HG02571 (cell line): Measurements from ENCODE around the gene DRD3.

Experiments
- ATAC-seq: cut with Tn5 transposase; IDR thresholded peaks from one replicate; pipeline ENCODE4 v1.9.1; 2021; ENCODE audit warnings: mild to moderate bottlenecking, moderate library complexity; ENCODE audit not compliant: unreplicated experiment

DRD3 gene

DNA sequence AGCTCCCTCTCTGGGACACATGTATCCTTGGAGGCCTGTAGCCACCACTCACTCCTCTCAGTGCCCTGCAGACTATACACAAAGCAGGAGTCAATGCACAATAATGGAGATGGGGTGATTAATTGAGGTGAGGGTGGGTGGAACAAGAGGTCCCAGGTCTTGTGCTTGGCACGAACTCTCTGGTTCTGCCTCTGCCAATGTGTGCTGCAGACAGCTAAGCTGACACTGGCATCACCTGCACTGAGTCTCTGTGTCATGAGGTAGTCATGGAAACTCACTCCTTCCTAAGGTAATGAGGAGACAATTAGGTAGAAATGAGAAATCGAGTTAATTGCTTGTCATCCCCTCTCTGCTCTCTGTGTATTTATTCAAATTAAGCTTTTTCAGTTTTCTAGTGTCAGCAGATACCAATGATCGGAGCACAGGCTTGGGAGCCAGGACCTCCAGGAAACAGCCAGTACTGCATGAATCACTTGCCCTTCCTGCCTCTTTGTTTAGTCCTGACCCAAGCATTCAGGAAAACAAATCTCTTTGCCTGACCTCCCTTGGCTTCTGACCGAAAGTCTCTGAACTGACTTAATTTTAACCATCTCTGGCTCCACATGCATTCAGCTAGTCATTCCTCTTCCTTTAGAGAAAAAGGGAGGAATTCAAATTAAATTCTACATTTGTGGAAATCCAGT is 56.7 kb downstream of the DRD3 start:
- ATAC-seq = no peak

DNA sequence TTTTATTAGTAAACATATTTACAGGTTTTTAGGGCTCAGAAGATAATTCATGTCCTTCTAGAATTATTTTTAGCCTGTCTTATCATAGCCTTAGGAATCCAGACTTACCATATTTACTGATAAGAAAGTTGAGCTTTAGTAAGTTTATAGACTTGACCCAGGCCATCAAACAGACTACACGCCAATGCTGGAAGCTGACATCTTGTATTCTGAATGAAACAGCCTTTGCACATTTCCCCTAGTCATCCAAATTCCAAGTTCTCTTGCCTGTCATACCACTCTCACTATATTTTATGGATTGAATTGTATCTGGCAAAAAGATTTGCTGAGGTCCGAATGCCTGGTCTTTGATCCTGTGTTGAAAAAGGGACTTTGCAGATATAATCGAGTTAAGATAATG is 58.6 kb downstream of the DRD3 start:
- ATAC-seq = no peak

DNA sequence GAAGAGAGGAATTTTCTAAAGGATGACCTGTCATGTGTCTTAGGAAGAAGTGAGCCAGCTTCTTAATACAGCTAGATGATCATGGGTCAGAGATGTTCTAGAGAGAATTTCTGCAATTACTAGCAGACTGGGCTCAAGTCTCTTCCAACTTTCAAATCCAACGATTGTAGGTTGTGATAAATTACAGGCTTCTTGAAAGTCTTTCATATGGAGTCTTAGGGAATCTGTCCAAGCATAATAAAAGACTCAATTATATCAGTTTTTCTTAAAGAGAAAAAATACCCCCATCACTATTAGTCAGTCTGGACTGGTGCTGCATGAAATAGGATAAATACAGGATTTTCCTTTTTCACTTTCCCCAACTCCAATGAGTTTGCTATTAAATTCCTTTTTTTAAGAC is 59.1 kb downstream of the DRD3 start:
- ATAC-seq = no peak

DNA sequence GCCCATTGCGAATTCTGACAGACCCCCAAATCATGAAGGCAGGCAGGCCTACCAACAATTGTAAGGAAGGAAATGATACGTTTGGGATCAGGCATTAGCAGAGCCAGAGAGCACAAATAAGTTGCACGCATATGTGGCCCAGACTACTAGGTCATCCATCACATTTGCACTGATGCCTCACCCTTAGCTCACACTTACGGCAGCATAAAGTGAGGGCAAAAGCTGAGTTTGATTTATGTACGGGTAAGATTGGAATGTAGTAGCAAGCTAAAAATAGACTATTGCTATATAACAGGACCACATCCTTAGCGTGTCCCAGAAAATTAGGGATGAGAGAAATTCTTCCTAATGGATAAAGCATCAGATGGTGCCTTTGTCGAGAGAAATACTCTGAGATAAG is 63.7 kb downstream of the DRD3 start:
- no peak for ATAC-seq

DNA sequence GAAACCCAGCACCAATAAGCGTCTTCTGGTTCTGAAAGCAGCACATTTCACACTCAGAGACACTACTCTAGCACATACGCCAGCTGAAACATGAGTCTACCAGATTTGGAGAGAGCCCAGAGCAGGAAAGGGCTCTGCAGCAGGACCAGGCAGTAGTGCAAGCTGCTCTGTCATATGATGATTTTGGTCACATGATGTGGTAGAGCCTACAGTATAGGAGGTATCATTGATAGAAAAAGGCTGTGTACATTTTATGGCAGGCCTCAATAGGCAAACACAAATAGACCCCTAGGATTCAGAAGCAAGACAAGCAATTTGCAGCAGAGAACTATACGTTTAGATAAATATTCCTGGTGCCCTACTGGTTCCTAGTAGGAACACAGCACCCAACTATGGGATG is 64.1 kb downstream of the DRD3 start:
- ATAC-seq = no peak

DNA sequence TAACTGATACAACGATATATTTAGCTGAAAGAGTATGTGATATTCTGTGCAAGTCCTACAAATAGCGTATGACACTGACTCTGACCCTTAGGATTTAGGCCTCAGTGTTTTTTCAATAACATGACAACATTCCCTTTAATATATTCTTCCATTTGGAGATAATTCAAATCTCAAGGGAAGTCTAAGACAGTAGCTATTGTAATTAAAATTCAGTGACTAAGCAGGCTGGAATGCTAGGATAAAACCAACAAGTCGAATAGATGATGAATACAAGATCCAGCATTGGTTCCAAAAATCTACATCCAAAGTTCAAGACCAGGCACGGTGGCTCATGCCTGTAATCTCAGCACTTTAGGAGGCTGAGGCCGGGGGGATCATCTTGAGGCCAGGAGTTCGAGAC is 66.2 kb downstream of the DRD3 start:
- ATAC-seq = no peak

DNA sequence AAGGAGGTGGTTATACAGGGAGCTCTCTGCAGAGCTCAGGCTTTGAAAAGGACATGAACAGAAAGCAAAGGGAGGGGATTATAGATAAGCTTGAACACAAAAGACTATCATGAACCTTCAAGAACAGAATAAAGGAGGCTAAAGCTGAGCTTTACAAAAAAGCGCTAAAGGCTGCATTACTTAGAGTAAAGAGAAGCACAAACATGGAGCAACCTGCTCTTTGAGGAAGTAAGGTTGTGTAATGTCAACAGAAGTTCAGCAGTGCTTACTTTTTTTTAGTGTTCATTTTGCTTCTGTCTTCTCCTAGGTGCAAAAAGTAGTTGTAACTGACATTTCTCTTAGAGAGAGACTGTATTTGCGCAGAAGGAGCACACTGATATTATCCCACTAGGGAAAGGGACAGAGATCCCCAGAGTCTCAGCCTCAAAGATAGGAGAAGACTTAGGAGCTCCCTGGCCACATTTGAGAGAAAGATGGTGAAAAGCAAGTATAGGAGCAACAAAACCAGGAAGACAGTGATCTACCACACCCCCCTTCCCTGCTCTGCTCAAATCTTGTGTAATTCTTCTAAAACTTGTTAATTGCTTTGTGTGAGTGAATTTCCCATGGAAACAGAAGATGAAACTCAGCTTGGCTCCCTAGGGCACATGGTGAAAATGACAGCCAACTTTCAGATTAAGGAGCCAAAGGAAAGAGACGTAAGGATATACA is 67.6 kb downstream of the DRD3 start:
- no peak for ATAC-seq

DNA sequence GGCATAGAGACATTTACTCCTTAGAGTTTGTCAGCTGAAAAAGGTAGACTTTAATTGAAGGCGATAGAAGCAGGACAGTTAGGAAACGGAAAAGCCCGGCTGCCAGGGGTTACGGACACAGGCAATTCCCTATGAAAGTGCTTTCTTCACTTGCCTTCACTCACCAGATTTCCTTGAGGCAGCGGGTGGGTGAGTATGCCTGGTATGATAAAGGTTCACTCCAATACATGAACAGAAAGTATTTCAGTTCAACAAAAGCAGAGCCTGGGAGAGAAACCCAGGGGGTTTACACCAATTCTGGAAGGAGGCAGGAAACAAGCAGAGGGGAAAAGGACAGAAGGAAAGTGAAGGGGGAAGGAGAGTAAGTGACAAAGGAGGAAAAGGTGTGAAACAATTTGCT is 68.4 kb downstream of the DRD3 start:
- ATAC-seq = no peak

DNA sequence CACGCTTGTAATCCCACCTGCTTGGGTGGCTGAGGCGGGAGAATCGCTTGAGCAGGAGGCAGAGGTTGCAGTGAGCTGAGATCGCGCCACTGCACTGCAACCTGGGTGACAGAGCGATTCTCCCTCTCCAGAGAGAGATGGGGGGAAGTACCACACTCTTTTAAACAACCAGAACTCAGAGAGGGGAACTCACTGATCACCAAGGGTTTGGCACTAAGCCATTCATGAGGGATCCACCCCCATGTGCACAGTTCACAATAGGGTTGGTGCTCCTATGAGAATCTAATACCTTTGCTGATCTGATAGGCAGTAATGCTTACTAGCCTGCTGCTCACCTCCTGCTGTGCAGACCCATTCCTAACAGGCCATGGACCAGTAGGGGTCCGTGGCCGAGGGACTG is 70.7 kb downstream of the DRD3 start:
- ATAC-seq = no peak

DNA sequence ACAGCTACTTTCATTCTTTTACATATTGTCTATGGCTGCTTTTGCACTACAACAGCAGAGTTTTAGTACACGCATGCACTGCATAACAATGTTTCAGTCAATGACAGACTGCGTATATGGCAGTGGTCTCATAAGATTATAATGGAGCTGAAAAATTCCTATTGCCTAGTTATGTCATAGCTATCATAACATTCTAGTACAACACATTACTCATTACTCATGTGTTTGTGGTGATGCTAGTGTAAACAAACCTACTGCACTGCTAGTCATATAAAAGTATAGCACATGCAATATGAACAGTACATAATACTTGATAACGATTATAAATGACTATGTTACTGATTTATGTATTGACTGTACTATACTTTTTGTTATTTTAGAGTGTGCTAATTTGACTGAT is 74.4 kb downstream of the DRD3 start:
- ATAC-seq = no peak

DNA sequence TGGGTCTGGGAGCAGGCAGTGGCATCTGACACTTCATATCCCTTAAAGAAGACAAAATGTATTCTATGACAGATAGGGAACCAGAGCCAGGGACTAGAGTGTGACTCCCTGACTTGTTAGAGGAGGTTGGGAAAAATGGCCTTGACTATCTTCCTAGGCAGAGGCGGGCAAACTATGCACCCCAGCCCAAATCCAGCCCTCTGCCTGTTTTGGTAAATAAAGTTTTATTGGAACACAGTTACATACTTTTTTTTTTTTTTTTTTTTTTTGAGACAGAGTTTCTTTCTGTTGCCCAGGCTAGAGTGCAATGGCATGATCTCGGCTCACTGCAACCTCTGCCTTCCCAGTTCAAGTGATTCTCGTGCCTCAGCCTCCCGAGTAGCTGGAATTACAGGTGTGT is 75.0 kb downstream of the DRD3 start:
- ATAC-seq = no peak

DNA sequence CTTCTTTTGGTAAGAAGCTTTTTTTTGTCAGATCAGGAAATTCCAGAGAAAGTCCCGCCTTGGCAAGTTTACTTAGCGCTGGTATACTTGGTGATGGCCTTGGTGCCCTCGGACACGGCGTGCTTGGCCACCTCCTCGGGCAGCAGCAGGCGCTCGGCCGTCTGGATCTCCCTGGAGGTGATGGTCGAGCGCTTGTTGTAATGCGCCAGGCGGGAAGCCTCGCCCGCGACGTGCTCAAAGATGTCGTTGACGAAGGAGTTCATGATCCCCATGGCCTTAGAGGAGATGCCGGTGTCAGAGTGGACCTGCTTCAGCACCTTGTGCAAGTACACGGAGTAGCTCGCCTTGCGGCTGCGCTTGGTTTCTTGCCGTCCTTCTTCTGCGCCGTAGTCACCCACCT is 75.7 kb downstream of the DRD3 start:
- ATAC-seq = no peak

DNA sequence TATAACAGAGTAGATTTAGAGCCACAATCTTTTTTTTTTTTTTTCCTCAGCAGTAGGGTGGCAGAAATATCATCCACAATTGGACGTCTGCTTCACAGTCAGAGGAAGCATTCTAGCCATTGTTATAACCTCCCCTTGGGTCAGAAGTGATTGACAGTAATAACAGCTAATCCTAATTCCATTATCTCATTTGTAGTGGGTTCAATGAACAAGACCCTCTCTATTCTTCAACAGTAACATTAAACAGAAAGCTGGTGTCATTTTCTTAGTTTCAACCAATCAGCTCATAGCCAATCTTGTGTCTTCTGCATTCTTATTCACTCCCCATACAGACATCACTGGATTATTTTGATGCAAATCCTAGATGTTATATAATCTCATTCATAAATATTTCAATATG is 77.8 kb downstream of the DRD3 start:
- ATAC-seq = no peak

DNA sequence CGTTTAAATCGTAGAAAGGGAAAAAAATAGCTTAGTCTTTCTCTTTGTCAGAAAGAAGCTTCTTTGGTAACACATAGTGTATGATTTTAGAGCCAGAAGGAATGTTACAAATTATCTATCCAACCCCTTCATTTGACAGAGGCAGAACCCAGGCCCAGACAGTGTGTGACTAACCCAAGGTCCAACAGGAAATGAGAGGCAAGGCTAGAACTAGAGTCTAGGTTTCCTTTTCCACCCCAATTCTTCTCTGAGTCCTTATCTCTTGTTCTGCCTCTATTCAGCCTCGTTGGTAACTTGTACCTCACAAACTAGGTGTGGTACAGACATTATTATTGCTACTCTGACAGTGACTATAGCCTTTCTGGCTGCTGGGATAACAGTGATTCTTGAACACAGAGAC is 83.1 kb downstream of the DRD3 start:
- ATAC-seq = no peak

DNA sequence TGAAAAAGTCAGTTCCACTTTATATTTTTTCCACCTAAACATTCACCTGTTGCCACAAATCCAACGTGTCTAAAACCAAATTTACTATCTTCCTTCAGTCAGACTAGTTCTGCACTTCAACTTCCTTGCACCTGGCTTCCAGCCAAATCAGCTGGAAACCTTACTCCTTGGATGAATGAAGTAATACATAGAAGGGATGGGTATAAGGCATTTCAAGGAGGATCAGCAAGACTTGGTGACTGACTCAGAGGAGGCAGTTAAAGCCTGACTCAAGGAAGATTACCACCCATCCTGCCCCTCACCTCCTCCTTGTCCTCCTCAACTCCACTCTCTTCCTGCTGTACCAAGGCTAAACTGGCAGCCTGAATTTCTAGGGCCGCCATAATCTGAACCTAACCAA is 85.3 kb downstream of the DRD3 start:
- ATAC-seq = no peak

DNA sequence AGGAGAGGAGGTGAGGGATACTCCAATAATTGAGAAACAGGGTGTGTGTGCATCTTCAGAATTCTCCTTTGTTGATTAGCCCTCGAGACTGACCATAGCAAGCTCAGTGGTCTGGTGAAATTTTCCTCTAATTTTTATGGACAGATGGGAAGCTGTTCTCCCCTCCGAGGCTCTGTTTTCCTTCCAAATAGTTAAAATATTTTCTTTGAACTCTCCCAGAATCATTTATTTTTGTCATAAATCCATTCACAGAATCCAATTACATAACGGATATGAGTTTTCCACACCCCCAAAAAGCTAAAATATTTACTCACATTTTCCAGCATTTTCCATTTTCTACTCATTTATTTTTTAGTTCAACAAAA is 85.9 kb downstream of the DRD3 start:
- ATAC-seq = no peak

DNA sequence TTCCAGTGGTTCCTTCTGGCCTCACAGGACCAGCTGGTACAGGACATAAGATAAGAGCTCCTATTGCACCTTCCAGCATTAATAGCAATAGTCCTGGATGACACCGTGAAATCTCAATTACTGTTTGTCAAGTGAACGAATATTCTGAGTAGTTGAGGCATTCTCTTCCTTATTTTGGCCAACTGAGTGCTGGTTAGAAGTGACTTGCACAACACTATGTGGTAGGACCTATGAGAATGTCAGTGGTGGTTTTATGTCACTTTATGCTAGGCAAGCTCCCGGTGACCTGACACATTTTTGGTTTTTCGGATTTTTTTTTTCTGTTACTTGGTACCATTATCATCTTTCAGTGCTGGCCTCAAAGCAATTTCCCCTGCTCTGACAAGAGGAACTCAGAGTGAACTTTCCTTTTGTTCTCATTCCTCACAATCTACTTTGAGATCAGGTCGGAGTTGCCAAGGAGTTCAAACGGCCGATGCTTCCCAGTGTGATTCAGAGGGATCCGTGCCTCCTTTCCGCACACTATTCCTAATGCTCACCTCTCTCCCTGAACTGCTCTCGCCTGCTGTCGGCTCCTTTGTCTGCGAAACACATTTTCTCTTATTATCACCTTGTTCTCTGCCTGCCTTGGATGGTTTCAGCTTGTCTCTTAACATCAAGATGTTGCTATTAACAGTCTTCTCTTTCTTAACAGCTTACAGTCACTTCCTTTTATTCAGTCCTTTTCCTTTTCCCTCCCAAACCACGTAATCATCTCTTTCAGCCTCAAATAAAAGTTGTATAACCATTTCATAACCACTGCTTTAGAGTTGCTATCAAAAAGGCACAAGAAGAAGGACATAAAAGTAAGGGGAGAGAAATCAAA is 86.5 kb downstream of the DRD3 start:
- ATAC-seq = no peak

DNA sequence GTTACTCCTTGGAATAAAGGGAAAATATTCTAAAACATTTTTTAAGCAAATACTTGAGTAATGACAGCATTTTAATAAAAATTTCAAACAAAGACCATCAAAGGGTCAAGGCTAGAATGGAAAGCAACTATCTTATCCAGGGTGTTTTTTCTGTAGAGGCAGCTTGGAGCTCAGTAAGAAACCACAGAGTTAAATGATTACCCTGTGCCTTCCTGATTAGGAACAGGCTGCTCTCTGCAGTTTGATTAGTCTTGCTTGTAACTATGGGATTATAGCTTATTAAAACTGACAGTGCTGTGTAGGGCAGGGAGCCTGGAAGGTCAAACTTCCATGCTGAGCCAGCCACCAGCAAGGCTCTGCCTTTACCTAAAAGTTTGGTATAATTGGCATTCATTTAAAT is 89.2 kb downstream of the DRD3 start:
- no peak for ATAC-seq

DNA sequence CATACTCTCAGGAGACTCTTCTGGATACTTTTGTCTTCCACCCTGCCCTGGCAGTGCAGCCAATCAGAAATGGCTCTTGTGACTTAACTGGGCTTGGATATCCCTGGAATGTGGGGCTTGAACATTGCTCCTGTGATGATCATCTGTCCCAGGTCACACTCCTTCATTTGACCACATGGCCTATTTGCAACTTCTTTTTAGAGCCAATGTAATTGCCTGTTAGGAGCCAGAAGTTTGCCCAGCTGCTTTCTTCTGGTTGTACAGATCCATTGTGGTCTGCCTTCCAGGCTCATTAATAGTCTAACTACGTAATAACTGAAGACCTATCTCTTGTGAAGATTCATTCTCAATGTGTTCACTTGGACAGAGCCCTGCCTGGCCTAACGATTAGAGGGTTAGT is 92.5 kb downstream of the DRD3 start:
- ATAC-seq = no peak

DNA sequence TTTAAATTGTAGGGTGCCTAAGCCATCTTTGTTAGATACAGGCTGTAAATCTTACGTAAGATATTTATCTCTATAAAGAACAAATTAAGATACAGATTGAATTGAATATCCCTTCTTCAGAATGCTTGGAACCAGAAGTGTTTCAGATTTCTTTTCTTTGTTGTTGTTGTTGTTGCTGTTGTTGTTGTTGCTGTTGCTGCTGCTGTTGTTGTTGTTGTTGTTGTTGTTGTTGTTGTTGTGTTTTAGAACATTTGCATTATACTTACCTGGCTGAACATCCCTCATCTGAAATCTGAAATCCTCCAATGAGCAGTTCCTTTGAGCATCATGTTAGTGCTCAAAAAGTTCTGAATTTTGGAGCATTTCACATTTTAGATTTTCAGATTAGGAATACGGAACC is 95.7 kb downstream of the DRD3 start:
- no peak for ATAC-seq

DNA sequence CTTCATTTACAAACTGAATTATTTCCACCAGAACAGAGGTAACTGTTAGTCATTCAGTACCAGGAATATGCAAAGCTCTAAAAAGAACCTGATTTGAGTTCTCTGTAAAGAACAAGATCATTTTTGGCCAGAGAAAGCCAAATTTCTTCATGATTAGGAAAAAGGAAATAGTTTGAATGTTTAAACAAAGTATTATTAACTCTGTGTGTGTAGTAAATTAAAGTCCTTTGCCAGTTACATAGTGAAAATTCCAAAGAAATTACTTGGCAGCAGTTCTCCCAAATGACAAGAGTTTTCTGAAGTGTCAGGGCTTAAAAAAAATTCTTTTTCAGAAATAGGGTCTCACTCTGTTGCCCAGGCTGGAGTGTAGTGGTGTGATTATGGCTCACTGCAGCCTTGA is 97.8 kb downstream of the DRD3 start:
- ATAC-seq = no peak

DNA sequence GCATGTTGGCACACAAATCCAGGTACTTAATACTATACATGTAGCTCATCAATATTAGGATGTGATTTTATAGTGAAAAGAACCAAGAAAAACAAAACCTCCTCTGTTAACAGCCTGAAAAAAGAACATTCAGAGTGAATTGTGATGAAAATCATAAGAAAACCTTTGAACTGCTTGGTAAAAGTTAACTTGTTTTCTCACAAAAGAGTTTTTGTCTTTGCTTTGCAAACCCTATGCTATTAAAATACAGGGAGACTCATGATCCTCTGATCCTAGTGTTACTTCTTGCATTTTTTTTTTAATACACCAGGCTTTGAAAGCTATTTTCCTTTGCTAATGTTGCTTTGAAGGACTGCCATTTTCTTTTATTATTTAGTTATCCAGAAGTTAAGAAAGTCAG is 98.7 kb downstream of the DRD3 start:
- ATAC-seq = no peak
